ENCODE results near the gene NUAK2. TPM values are rescaled to one million over a fixed set of nuclear protein-coding genes. Genes with fewer than 3 reads are reported as not detected.
A peak's percentile ranks its signal among the peaks of the same experiment; 100 is the strongest.

The NUAK2 gene
- total RNA-seq: 1.6 TPM
- long read RNA-seq, partial matches to known transcripts: 0 of 6 reads
- long read RNA-seq, other reads (novel, unspliced or antisense): 4 of 6 reads

GRCh38 chr1:205321162-205321958 is at the start of gene NUAK2:
NUAK2 (minus strand) TSS chr1:205321745; CDS start chr1:205321628, 117 bp downstream.
- DNase-seq (ENCODE audit: low spot score): peak; percentile 97

GRCh38 chr1:205370780-205371179 is 49.2 kb upstream of the NUAK2 start:
- DNase-seq (ENCODE audit: low spot score): no peak

DNA sequence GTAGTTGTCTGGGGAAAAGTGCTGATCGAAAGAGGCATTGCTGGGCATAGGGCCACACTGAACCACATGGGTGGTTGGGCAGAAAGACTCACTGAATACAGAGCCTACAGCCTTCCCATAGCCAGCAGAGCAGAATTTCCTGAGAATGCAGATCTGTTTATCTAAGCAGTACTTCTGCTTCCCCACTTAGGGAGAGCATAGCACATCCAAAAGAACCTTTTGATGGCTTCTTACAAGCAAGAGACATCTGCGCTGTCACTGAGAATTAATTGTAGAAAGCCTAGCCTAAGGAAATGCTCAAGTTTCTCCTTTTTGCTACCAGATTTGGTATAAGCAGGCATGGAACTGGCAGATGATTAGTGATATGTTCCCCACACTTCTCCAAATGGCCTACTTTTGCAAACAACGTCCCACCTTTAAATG is 48.2 kb upstream of the NUAK2 start:
- DNase-seq (ENCODE audit: low spot score): no peak

DNA sequence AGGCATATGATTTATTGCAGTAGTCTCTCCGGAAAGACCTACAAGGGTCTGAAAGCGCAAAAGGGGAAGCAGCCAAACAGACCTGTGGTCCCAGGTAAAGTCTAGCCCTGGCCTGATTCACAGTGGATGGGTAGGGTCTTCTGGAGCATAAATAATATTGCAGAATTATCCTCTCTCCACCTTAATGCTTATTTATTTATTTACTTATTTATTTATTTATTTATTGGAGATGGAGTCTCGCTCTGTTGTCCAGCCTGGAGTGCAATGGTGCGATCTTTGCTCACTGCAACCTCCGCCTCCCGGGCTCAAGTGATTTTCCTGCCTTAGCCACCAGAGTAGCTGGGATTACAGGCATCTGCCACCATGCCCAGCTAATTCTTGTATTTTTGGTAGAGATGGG is 46.9 kb upstream of the NUAK2 start:
- DNase-seq (ENCODE audit: low spot score): no peak

DNA sequence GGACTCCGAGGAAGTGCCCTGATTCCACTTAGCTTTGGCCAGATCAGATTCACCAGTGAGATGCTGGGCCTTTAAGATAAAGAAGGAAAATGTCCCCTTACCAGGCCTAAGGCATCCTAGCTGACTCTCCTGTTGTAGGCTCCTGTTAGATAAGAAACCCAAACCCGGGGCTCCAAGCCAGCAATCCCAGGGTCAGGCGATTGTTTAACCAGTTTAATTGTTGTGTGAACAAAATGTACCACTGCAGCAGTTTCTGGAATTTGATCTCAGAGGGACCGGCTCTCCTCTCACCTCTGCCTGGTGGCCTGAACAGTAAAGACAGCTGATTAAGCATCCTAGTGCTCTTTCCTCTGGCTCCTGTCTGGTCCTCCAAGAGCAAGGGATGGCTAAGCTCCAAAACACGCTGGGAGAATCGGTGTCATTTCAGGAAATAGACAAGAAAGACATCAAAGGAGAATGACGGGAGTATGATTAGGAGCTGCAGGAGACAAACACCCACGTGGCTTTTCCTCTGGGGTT is 44.5 kb upstream of the NUAK2 start:
- peak; percentile 62 for DNase-seq (ENCODE audit: low spot score)

DNA sequence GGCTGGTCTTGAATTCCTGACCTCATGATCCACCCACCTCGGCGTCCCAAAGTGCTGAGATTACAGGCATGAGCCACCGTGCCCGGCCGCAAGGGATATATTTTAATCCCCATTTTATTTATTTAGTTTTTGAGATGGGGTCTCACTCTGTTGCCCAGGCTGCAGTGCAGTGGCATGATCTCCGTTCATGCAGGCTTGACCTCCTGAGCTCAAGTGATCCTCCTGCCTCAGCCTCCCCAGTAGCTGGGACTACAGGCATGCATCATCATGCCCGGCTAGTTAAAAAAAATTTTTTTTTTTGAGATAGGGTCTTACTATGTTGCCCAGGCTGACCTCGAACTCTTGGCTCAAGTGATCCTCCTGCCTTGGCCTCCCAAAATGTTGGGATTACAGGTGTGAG is 43.5 kb upstream of the NUAK2 start:
- DNase-seq (ENCODE audit: low spot score): peak; percentile 65

- no peak for DNase-seq (ENCODE audit: low spot score)
Observed at GRCh38 chr1:205360891-205361290, 39.3 kb upstream of the NUAK2 start.

GRCh38 chr1:205359771-205360565 is 38.4 kb upstream of the NUAK2 start:
- DNase-seq (ENCODE audit: low spot score): no peak

GRCh38 chr1:205358579-205358978 is 37.0 kb upstream of the NUAK2 start:
- DNase-seq (ENCODE audit: low spot score): no peak

GRCh38 chr1:205357567-205357966 is 36.0 kb upstream of the NUAK2 start:
- DNase-seq (ENCODE audit: low spot score): no peak

- no peak for DNase-seq (ENCODE audit: low spot score)
Observed at GRCh38 chr1:205356440-205357139, 35.0 kb upstream of the NUAK2 start, which contains the start of gene KLHDC8A. KLHDC8A (minus strand) TSS chr1:205356922; CDS start chr1:205343604, 13,318 bp downstream.

DNA sequence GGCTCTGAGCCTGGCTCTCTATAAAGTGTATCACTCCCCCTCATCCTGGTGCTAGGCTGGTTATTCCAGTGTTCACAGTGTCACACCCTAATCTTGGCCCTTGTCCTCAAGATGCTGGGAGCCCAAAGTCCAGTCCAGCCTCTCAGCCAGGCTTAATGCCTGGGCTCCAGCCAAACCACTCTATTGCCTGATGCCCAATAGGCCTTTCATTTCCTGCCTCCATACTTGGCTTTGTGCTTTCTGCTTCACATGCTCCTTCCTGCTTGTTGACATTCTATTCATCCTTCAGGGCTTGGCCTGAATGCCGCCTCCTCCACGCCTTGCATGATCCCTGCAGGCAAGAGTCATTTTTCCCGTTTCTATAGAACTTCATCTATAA is 33.5 kb upstream of the NUAK2 start:
- no peak for DNase-seq (ENCODE audit: low spot score)

DNA sequence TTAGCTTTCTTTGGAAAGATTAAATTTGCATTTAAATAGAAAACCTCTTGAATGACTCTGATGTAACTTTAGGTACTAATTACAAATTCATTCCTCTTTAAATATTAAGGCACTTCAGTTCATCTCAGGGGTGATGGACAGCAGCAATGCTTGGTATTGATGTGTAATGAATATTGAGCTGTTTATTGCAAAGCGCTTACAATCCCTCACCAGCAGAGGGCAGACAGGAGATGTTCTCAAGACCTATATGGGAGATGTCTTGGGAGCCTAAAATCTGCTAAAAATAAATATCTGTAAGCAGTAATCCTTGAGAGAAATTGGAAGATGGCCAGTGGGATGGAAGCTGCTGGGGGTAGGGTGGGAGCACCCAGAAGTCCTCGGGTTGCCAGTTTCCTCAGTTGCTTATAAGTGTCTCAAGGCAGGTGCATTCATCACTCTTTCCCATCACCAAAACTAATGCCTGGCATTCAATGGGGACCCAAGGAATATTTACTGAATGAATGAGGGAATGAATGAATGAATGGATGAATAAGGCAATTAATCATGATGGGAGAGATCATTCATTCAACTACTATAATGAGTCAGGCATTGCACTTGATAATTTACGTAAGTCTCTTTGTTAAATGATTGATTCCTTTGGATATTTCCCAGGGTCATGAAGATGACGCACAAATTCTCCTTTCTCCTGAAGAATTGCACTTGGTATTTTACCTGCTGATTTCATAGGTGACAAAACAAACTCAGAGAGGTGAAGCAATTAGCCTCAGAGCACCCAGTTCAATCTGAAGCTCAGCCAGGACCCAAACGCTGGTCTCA is 32.9 kb upstream of the NUAK2 start:
- DNase-seq (ENCODE audit: low spot score): no peak

DNA sequence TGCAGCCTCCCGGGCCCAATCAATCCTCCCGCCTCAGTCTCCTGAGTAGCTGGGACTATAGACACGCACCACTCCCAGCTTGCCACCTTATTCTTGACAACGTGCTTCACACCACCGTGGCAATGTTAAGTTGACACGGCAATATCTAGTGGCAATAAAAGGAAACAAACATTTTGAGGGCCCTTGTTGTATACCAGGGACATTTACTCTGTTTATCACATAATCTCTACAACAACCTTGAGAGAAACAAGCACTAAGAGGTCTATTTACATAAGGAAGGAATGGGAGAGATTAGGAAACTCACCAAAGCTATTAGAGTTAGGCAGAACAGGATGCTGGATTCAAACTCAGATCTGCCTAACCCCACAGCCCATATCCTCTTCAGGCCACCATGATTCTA is 32.1 kb upstream of the NUAK2 start:
- no peak for DNase-seq (ENCODE audit: low spot score)

DNA sequence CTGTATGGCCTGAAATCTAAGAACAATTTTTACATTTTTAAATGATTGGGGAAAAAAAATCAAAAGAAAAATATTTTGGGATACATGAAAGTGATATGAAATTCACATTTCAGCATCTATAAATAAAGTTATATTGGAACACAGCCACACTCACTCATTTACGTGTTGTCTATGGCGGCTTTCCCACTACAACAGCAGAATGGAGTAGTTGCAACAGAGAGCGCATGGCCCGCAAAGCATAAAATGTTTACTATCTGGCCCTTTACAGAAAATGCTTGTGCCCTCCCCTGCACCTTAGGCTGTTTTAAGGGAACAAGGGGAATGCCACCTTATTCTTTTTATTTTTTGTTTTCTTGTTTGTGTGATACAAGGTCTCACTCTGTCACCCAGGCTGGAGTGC is 31.6 kb upstream of the NUAK2 start:
- DNase-seq (ENCODE audit: low spot score): no peak

DNA sequence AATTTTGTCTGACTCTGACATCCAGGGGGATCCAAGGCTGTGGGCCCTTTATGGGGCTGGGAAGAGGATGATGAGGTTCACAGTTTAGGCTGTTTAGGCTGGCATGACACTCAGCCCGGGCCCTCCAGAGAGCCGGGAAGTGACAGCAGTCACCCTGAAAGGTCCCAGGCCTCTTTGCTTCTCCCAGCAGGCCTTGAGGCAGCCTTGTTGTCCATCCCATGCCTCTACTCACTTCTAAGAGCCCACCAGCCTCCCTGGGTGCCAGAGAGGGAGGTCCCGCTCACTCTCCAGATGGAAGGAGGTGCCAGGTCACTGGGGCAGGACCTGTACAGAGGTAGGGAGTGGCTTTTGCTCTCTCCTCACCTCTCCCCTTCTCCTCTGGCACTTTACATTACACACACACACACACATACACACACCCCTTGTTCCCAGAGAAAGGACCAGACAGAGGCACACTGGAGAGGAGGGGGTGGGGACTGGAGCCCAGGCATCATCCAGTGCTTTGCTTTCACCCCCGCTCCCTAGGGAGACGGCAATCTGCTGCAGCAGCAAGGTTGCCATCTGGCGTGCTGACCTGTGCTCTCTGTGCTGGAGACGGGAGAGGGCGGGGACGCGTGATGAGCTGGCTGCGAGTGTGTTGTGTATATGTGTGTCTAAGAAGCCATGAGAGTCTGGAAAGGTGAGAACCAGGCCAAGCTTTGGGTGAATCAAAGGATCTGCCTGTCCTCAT is 30.6 kb upstream of the NUAK2 start:
- no peak for DNase-seq (ENCODE audit: low spot score)

DNA sequence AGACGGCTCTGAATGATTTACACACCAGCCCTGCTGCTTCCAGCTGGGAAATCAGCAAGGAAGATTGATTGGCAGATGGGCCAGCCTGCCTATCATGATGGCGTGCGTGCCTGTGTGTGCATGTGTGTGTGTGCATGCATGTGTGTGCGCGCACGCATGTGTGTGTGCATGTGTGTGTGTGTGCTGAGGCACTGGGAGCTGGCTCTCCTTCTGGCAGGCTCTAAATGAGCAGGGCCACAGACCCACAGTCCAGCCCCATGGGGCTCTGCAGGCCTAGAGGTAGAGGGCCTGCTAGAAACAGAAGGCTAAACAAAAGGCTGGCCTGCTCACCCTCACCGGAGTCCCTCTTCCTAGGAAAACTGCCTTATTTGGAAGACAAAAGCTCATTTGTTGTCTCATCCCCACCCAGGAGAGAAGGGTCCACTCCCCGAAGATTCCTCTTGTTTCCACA is 29.2 kb upstream of the NUAK2 start:
- DNase-seq (ENCODE audit: low spot score): no peak

DNA sequence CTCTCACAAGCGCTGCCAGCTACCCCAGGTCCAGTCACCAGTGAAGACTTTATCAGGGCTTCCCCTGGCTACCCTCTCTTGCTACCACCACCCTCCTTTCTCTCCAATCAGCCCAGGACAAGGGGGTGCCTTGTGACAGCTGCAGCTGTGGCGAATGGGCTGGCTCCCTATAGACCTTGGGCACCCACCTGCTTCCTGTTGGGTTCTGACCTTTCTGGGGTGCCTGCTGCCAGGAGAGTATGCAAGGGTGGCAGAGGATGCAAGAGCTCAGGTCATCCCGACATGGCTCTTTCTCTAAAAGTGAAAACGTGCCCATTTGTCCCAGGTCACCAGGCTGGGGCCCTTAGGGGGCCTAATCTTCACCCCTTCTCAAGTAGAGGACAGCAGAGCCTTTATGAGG is 28.6 kb upstream of the NUAK2 start:
- DNase-seq (ENCODE audit: low spot score): no peak

DNA sequence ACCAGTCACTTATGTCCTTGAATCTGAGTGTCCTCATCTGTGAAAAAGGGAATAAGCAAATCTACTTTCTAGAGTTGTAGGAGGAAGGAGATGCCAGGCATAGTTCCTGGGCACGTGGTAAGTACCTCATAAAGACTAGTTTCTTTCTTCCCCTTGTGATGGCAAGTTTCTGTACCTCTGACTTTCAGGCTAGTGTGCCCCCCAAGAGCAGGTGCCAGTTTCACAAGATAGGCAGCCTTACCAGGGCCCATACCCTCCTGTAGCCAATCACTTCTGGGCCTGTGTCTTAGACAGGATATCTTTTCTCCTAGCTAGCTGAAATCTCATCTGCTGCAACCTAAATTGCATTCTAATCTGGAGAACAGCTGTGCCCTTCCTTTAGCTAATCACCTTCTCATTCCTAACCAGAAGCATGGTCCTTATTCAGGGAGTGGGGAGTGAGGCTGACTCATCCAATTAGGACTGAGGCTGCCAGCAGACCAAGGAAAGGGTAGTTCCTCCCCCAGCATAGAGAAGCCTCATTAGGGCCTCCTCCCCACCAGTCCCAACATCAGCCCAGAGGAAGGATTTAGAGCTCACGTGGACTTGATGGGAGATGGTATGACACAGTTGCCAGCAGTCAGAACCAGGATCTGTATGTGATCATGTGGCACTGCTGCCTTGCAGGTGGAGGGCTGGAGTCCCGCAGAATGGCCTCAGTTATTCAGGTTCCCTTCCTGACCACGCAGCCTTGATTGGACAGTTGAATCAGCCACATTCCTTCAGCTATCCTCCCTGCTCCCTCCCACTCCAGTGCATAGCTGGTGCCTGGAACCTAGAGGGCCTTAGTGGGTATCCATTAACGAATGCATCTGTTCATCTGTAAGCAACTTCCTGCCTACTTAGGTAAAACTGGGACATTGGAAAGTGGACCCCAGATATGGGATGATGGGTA is 27.3 kb upstream of the NUAK2 start:
- no peak for DNase-seq (ENCODE audit: low spot score)
